ENCODE data around the gene AMER2. TPM values are rescaled to one million over a fixed set of nuclear protein-coding genes. Genes with fewer than 3 reads are reported as not detected.

Gene AMER2
- total RNA-seq, 2 donors from 2014 or later, result not detected

DNA sequence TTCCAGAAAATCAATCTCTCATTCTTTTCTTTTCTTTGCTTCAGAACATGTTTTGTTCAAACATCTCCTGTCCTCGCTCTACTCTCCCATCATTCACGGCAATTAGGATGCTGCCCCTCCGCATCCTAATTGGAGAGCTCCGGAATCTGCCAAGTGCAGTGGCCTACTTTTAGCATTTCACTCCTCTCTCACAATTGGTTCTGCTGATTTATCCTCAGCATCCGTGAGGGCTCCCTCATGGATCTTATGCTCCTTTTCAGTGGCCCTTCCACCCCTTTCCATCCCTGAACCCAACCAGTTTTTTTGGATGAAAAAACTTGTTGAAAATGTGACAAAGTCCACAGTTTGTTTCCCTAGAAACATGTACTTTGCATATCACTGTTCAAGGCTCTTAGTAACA is 22.4 kb downstream of the AMER2 start:
- Histone ChIP-seq H3K4me1 (no peaks in the 10 kb centered on the region), H3K36me3 (no peaks in the 10 kb centered on the region), H3K27ac (no peak overlapping the region), H3K9me3 (no peaks in the 10 kb centered on the region), H3K27me3 (no peaks in the 10 kb centered on the region), H3K4me3 (no peak overlapping the region)
- no peak for TF ChIP-seq CTCF (IDR thresholded peaks at IDR 0.05)
- no peak for DNase-seq (ENCODE audit: low spot score)

- TF ChIP-seq CTCF (IDR thresholded peaks at IDR 0.05), result no peak
Observed at GRCh38 chr13:25148402-25148771, 23.7 kb downstream of the AMER2 start.

DNA sequence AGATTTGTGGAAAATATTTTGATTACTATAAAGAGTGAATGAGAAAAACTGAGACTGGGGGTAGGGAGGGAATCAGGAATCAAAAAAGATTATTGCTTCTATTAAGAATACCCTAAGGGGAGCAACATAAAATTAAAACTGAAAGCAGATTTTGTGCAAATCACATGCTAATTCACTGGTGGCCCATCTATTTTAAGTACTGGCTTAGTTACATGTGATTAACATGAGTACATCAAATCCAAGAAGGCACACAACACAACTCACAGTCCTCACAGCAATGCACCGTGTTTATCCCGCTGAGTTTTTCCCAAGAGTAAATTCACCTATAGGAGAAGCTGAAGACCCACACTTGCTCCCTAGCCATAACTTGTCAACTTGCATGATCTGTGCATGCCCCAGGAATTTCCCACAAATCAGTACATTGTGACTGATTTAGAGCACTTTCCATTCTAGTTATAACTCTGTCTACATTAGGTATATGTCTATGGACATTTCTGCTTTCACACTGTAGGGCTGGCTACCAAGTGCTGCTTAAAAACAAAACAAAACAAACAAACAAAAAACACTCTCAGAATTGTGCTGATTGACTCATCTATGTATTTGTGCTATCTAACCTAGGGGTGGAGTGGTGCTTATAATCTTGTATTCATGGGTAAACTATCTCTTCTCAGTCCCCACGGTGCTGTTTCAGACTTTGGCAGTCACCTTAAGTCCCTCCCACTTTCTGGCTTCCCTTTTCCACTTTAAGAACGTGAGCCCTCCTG is 24.3 kb downstream of the AMER2 start:
- H3K4me3 ChIP-seq, result no peak overlapping the region
- no peak for TF ChIP-seq CTCF (IDR thresholded peaks at IDR 0.05)
- H3K27ac ChIP-seq, result no peak overlapping the region
- no peaks in the 10 kb centered on the region for H3K9me3 ChIP-seq
- no peaks in the 10 kb centered on the region for H3K36me3 ChIP-seq
- DNase-seq (ENCODE audit: low spot score), result no peak
- no peaks in the 10 kb centered on the region for H3K4me1 ChIP-seq
- H3K27me3 ChIP-seq, result no peaks in the 10 kb centered on the region

More at GRCh38 chr13:25148402-25148771, 23.7 kb downstream of the AMER2 start:
- no peak overlapping the region for H3K27ac ChIP-seq
- H3K4me1 ChIP-seq, result no peaks in the 10 kb centered on the region
- H3K4me3 ChIP-seq, result no peak overlapping the region
- H3K9me3 ChIP-seq, result no peaks in the 10 kb centered on the region
- no peak for DNase-seq (ENCODE audit: low spot score)
- H3K27me3 ChIP-seq, result no peaks in the 10 kb centered on the region
- H3K36me3 ChIP-seq, result no peaks in the 10 kb centered on the region

DNA sequence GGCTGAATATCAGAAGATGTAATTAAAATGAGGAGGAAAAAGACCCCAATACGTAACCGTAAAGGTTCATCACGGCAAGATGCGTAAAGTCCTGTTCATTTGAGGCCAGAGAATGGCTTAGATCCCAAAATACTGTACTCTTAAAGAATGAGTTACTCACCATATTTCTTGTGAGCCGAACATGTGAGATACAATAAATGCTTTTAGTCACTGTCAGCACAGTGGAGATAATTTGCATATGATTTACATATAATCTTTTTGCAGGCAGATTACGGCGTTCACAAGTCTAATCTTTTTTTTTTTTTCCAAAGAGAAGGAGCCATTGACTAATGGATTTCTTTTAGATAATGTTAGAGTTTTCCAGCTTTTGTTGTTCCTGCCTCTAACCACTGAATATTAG is 28.4 kb downstream of the AMER2 start:
- Histone ChIP-seq H3K4me3 (no peak overlapping the region), H3K27me3 (no peaks in the 10 kb centered on the region)
- TF ChIP-seq CTCF (IDR thresholded peaks at IDR 0.05), result no peak

GRCh38 chr13:25141042-25141441 is 31.0 kb downstream of the AMER2 start:
- Histone ChIP-seq H3K27ac (no peak overlapping the region), H3K9me3 (no peaks in the 10 kb centered on the region), H3K4me3 (no peak overlapping the region), H3K36me3 (no peaks in the 10 kb centered on the region), H3K27me3 (no peaks in the 10 kb centered on the region), H3K4me1 (no peaks in the 10 kb centered on the region)
- TF ChIP-seq CTCF (IDR thresholded peaks at IDR 0.05), result no peak
- no peak for DNase-seq (ENCODE audit: low spot score)

More for the DNA sequence above, 28.4 kb downstream of the AMER2 start:
- DNase-seq (ENCODE audit: low spot score), result no peak
- no peaks in the 10 kb centered on the region for H3K4me1 ChIP-seq
- no peaks in the 10 kb centered on the region for H3K36me3 ChIP-seq
- no peaks in the 10 kb centered on the region for H3K9me3 ChIP-seq
- no peak overlapping the region for H3K27ac ChIP-seq

- Histone ChIP-seq H3K27me3 (no peaks in the 10 kb centered on the region), H3K36me3 (no peaks in the 10 kb centered on the region), H3K4me1 (no peaks in the 10 kb centered on the region), H3K27ac (no peak overlapping the region), H3K9me3 (peaks cover 0 to 12% of the 10 kb centered on the region in 2 donors), H3K4me3 (no peak overlapping the region)
- DNase-seq (ENCODE audit: low spot score), result no peak
- no peak for TF ChIP-seq CTCF (IDR thresholded peaks at IDR 0.05)
Observed at GRCh38 chr13:25137788-25138115, 34.3 kb downstream of the AMER2 start.

Data from right atrium auricular region (tissue), 2 donors.